GM15510 (cell line): ENCODE results near the gene PTPN14.

Experiments used
- POLR2A ChIP-seq: IDR thresholded peaks from 3 replicates; pipeline ENCODE4 v1.6.1; 2011; ENCODE audit warnings: borderline replicate concordance; ENCODE audit not compliant: insufficient read length; ENCODE audit errors: extremely low read depth

Gene PTPN14

GRCh38 chr1:214321705-214322453 lies 229.5 kb downstream of the PTPN14 start:
- no peak for TF ChIP-seq POLR2A

DNA sequence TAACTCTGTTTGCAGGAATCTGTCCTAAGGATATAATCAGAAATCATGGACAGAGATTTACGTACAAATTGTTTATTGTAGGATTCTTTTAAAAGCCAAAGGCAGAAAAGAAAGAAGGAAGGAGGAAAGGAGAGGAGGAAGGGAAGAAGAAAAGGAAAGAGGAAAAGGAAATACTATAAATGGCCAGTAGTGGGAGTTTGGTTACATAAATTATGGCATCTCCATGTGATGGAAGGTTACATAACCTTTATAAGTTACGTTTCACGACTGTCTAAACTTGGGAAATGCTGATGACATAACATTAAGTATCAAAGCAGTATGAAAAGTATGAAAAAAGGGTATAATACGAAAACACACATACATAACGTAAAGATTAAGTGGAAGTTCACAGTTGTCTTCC lies 231.5 kb downstream of the PTPN14 start:
- no peak for TF ChIP-seq POLR2A

DNA sequence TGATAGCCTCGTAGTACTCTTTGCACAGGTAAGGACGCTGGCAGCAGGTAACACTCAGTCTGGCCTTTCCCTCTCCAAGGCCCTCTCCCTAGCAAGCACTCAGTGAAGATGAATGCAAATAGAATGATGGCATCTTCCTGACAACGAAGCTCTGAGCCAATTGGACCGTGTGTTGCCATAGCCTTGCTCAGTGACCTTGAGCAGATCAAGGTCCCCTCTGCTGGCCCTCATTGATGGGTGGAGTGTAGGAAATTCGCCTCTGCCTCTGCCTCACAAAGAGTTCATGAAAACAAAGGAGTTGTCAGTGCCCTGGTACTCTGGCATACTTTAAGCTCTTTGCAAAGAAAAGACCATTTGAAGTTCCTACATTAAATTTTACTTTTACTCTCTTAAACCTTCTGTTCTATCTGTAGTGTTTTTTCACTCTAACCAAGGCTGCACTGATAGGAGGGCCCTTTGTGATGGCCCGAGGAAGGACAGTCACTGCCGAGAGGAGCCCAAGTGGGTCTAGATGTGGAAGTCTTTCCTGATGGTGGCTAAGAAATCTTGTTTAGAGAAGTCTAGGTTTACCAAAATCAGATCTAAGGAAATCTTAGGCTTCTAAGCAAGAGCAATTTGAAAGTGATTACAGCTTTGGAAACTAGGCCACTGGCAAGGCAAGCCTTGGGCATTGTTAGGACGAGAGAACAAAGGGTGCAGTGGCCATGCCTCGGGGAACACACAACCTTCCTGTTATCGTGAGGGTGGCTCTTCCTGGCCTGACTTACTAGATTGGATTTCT lies 232.3 kb downstream of the PTPN14 start:
- TF ChIP-seq POLR2A: no peak

GRCh38 chr1:214318356-214318755 lies 233.0 kb downstream of the PTPN14 start:
- no peak for TF ChIP-seq POLR2A

DNA sequence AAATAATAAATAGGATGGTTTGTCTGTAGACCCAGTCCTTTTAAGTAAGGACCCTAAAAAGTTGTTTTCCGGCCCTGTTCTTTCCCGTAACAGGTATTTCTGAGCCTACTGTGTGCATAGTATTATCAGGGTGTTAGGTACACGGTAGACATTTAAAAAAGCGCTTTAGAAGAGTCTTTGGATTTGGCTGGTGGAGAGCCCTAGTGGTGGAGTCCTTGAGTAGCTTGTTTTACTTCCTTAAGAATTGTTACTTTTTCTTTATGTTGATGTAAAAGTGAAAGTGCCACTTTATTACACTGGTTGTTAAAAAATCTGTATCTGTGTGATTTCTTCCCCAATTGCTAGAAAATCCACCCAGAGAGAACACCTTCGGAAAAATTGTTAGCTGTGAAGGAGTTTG lies 233.7 kb downstream of the PTPN14 start:
- no peak for TF ChIP-seq POLR2A

- TF ChIP-seq POLR2A: no peak
These were observed 234.1 kb downstream of the PTPN14 start for GRCh38 chr1:214317300-214317699.

DNA sequence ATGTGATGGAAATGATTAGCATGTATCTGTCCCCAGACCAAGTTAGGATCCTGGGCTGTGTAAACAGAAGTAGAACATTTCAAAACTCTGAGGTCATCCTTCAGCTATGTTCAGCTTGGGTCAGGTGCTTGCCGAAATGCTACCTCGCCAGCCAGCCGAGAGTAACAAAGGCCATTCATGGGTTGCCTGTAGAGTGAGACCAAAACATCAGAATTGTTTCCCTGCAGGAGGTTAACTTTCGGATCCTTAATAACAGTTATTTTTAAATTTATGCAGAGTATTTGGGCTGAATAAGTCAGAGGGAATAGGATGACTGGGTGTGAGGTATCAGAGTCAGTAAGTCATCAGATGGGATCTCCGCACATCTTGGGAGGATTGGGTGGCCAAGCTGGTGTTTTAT lies 234.8 kb downstream of the PTPN14 start:
- no peak for TF ChIP-seq POLR2A

GRCh38 chr1:214314178-214314843 lies 237.1 kb downstream of the PTPN14 start:
- no peak for TF ChIP-seq POLR2A

- no peak for TF ChIP-seq POLR2A
These were observed 238.8 kb downstream of the PTPN14 start for GRCh38 chr1:214312530-214313051.

DNA sequence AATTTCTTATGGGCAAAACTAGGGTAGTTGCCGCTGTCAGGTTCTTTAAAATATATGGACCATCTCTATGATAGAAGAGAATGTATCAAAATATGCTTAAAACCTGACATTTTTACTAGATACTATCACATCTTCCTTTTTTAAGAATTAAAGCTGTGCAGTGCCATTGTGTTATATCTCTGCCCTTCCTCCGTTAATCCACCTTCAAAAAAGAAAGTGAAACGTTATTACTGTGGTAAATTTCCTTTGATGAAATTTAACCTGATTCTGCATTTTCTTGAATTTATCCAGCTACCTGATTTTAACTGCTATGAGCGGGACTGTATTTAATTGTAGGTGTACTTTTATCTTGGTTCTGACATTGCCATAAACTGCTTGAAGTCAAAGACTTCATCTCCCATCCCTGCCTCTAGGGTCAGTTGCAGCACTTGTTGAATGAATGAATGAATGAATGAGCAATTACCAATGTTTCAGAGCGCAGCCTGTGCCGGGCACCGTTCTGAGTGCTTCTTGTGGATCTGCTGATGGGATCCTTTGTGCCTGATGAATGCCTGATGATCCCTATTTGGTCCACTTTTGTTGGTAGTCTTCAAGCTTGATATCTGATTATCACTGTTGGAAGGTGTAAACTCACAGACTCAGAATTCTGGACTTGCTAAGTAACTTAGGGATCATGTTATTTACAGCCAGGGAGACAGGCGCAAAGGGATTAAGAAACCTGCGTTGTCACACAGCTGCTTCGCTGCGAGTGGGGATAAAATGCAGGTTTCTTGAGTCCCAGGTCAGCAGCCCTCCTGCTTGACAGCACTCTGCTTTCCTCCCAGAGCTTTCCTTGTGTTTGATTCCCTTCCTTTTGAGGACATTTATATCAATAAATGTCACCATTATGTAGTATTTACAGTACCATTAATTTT lies 240.4 kb downstream of the PTPN14 start:
- no peak for TF ChIP-seq POLR2A

DNA sequence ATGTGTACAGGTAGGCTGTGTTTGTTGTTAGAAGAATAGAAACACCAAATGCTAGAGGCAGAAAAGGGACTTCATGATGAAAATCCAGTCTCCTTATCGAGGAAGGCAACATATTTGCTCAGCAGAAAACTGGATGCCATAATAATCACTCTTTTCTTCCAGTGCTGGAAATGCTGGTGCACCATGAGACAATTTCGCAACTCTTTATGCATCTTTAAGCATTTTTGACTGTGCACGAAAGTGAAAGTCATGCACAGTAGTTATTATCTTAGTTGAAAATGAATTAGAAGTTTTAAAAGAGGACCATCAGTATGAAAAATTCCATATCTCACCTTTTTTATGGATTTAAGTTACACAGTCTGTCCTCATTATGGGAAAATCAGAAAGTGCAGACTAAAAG lies 241.4 kb downstream of the PTPN14 start:
- TF ChIP-seq POLR2A: no peak

DNA sequence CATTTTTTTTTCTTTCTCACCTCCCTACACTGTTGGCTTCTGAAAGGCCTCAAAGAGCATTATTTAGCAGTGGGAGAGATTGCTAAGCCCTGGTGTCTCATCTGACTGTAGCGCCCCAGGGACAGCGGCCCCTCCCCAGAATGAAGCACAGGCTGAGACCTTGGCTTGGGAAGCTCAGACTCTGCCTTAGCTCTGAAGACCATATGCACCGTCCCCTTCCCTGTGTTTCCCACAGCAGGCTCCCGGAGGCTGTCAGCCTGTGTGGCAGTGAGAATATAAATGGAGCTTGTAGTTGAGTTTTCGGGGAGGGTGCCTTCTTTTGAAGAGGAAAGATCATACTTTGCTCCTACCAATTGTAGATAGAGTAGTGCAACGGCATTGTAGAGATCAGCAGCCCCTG lies 245.1 kb downstream of the PTPN14 start:
- no peak for TF ChIP-seq POLR2A

DNA sequence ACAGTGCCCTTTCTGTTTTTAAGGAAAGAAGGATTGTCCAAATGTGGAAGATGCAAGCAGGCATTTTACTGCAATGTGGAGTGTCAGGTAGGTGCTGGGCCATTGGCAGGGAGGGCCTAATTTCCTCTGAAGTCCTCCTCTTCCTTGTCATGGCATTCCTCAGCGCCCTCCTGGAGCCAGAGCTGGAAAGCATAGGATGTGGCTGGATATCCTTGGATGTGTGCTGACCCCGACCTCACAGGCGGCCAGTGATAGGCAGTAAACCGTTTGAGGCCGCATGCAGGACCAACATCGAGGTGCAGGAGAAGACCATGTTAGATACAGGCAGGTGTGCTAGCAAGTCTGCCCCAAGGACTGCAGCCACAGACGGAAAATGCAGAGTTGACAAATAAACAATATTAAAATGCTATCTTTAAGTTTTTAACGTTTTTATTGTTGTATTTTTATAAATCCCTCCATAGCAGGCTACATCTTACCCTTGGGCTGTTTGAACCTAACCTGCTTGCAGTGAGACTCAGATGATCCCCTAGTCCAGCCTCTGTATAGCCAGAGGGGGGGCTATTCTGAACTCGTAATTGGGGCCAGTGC lies 246.1 kb downstream of the PTPN14 start:
- TF ChIP-seq POLR2A: no peak
